Chondrocyte (in vitro differentiated cells): Measurements from ENCODE around the gene PDZRN4. TPM values are rescaled to one million over a fixed set of nuclear protein-coding genes. Genes with fewer than 3 reads are reported as not detected.

Experiments
- DNase-seq: peaks from one replicate; pipeline ENCODE4 v3.0.0; 2021; ENCODE audit warnings: mixed read lengths, low spot score
- H3K27ac Mint-ChIP-seq: one replicate; pipeline ENCODE4 v1.8.0; 2021; ENCODE audit warnings: mild to moderate bottlenecking, moderate library complexity, mixed read lengths; ENCODE audit not compliant: unreplicated experiment
- H3K27me3 Mint-ChIP-seq: 2 replicates; pipeline ENCODE4 v1.8.0; 2021; ENCODE audit warnings: low read depth, mixed read lengths
- H3K36me3 Mint-ChIP-seq: 2 replicates; pipeline ENCODE4 v1.8.0; 2021; ENCODE audit warnings: low read depth, mixed read lengths
- H3K4me1 Mint-ChIP-seq: 2 replicates; pipeline ENCODE4 v1.8.0; 2021; ENCODE audit warnings: low read depth, mild to moderate bottlenecking, mixed read lengths
- H3K4me3 Mint-ChIP-seq: one replicate; pipeline ENCODE4 v1.8.0; 2021; ENCODE audit warnings: mild to moderate bottlenecking, moderate library complexity, mixed read lengths; ENCODE audit not compliant: unreplicated experiment
- H3K9me3 Mint-ChIP-seq: 2 replicates; pipeline ENCODE4 v1.8.0; 2021; ENCODE audit warnings: low read depth, mixed read lengths
- total RNA-seq: library from RNA; stranded (reverse); gene quantifications from 3 replicates; pipeline ENCODE4 v1.2.1, GENCODE V29; 2021
- TF ChIP-seq, protein P1 (sequence below): fragments of 200-600 bp; sonication (generic); IDR thresholded peaks from 2 replicates; pipeline ENCODE4 v1.5.0; 2021; ENCODE audit warnings: antibody characterized with exemption, mild to moderate bottlenecking, moderate library complexity

The PDZRN4 gene
- total RNA-seq, 1 donor from 2014 or later, result 0.25 TPM

DNA sequence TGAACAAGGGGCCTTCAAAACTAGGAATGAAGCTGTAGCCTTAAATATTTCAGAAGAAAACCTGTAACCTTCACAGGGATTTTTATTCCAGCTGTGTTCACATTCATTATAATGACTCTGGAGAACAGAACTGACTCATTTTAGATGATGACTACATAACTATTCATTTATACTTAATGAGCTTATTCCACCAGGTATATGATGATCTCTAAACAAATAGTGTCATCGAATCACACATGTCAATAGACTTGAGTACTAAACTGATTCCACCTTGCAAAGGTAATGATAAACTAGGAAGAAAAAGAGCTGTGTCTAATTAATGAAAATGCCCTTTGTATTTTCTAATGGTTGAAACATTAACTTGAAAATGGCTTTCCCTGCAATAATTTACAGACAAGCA is 433.2 kb downstream of the PDZRN4 start:
- no peaks in the 10 kb centered on the region for H3K4me1 Mint-ChIP-seq
- H3K27ac Mint-ChIP-seq, result no peak overlapping the region
- TF ChIP-seq, protein P1, sequence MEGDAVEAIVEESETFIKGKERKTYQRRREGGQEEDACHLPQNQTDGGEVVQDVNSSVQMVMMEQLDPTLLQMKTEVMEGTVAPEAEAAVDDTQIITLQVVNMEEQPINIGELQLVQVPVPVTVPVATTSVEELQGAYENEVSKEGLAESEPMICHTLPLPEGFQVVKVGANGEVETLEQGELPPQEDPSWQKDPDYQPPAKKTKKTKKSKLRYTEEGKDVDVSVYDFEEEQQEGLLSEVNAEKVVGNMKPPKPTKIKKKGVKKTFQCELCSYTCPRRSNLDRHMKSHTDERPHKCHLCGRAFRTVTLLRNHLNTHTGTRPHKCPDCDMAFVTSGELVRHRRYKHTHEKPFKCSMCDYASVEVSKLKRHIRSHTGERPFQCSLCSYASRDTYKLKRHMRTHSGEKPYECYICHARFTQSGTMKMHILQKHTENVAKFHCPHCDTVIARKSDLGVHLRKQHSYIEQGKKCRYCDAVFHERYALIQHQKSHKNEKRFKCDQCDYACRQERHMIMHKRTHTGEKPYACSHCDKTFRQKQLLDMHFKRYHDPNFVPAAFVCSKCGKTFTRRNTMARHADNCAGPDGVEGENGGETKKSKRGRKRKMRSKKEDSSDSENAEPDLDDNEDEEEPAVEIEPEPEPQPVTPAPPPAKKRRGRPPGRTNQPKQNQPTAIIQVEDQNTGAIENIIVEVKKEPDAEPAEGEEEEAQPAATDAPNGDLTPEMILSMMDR, result no peak
- no peak overlapping the region for H3K4me3 Mint-ChIP-seq
- H3K36me3 Mint-ChIP-seq, result no peaks in the 10 kb centered on the region
- DNase-seq, result no peak
- peaks cover 3% of the 10 kb centered on the region for H3K27me3 Mint-ChIP-seq
- H3K9me3 Mint-ChIP-seq, result peaks cover 4% of the 10 kb centered on the region
